ENCODE results near the gene NSUN6. TPM values are rescaled to one million over a fixed set of nuclear protein-coding genes. Genes with fewer than 3 reads are reported as not detected.

NSUN6 gene
- total RNA-seq, 4 donors from 2014 or later, result 7.5 to 14.1 (median 11.7) TPM

DNA sequence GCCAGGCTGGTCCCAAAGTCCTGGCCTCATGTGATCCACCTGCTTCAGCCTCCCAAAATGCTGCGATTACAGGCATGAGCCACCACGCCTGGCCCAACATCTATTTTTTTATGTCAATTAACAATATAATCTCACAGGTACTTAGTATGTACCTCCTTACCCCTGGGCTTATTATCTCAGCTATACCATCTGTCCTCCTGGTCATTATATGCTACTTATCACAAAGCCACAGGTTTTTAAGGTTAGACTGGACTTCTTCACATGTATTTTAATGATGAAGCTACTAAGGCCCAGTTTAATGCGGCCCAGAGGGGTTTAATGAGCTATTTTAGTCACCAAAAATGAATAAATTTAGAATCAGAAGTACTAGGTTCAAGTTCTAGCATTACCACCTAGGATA, 3.4 kb downstream of the NSUN6 start:
- TF ChIP-seq, protein P1, sequence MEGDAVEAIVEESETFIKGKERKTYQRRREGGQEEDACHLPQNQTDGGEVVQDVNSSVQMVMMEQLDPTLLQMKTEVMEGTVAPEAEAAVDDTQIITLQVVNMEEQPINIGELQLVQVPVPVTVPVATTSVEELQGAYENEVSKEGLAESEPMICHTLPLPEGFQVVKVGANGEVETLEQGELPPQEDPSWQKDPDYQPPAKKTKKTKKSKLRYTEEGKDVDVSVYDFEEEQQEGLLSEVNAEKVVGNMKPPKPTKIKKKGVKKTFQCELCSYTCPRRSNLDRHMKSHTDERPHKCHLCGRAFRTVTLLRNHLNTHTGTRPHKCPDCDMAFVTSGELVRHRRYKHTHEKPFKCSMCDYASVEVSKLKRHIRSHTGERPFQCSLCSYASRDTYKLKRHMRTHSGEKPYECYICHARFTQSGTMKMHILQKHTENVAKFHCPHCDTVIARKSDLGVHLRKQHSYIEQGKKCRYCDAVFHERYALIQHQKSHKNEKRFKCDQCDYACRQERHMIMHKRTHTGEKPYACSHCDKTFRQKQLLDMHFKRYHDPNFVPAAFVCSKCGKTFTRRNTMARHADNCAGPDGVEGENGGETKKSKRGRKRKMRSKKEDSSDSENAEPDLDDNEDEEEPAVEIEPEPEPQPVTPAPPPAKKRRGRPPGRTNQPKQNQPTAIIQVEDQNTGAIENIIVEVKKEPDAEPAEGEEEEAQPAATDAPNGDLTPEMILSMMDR (IDR thresholded peaks at IDR 0.05; ENCODE audit: low read depth), result no peak

DNA sequence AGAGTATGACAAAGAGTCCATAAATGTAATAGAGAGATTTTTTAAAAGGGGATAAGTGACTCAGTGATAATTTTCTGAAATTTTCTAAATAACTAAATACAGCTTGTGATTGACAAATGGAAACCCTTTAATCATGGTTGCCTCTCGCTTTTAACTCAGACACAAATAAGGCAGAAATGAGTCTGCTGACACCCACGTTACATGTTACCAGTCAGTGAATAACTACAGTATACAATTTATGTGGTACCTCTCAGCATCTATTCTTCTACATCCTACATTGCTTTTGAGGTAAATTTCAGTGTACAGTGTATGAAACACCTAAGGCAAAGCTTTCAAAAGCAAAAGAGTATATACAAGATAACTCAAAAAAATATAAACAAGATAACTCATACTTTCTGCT, 4.2 kb downstream of the NSUN6 start:
- TF ChIP-seq, protein P1 (IDR thresholded peaks at IDR 0.05; ENCODE audit: low read depth), result no peak

DNA sequence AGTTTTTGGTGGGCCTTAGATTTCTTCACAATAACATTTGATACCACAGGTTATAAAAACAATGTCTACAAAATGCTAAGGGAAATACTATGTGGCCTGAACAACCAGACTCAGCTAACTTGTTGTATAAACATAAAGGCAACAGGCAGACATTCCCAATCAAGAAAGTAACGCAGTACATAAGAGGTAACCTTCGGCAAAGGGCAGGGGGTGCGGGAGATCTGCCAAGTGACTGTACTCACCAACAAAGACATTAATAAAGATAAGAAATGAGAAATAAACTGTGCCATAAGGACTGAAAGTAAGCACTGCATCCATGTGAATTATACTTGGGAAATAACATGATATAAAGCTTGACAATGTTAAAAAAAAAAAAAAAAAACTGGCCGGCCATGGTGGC, 15.4 kb downstream of the NSUN6 start:
- TF ChIP-seq, protein P1 (IDR thresholded peaks at IDR 0.05; ENCODE audit: low read depth), result no peak

- TF ChIP-seq, protein P1 (IDR thresholded peaks at IDR 0.05; ENCODE audit: low read depth), result no peak
Measured at GRCh38 chr10:18625886-18626285, 25.5 kb downstream of the NSUN6 start.

DNA sequence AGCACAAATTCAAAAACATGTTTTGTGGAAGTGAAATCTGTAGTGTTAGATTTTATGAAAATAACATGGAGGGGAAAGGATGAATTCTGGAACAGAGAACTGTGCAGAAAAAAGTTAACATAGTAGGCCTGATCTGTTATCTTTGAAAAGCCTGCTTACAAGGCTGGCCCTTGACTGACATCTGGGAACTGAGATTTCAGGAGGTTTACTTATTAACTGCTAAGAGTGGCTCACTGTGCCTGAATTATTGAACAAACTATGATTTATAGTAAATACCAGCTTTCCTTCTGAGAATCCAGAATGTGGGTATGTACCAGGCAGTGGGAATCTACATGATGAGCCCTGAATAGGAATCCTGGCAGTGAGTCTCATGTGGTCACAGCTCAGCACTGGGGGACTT, 30.5 kb downstream of the NSUN6 start:
- TF ChIP-seq, protein P1 (IDR thresholded peaks at IDR 0.05; ENCODE audit: low read depth), result no peak

- TF ChIP-seq, protein P1 (IDR thresholded peaks at IDR 0.05; ENCODE audit: low read depth), result no peak
Measured at GRCh38 chr10:18619016-18619415, 32.4 kb downstream of the NSUN6 start.

- TF ChIP-seq, protein P1 (IDR thresholded peaks at IDR 0.05; ENCODE audit: low read depth), result no peak
Measured at GRCh38 chr10:18616337-18616736, 35.0 kb downstream of the NSUN6 start.

Data from subcutaneous adipose tissue (tissue), 4 donors.